Ovary (tissue), 9 donors: ENCODE measurements around the gene GARIN5A. TPM values are rescaled to one million over a fixed set of nuclear protein-coding genes. Genes with fewer than 3 reads are reported as not detected.
"Not testable (repeated sequence)": the region's sequence is repeated elsewhere in the genome, so short reads cannot be mapped to it uniquely, and the experiment has no call there.

ENCODE experiments used
- DNase-seq, 5 donors: peaks; one replicate each; pipeline ENCODE4 v3.0.0-alpha.2; 2019 to 2020
- H3K27ac ChIP-seq, 2 donors: fragments of 200-600 bp; one replicate each; pipeline versions ENCODE4 v1.5.1 to v1.8.0; 2019 to 2022
- H3K27me3 ChIP-seq: fragments of 200-600 bp; one replicate; pipeline ENCODE4 v1.8.0; 2022
- H3K36me3 ChIP-seq: fragments of 200-600 bp; sonication (generic); one replicate; pipeline ENCODE4 v1.5.1; 2019
- H3K4me1 ChIP-seq: one replicate; pipeline ENCODE4 v1.8.1; 2013; ENCODE audit warnings: mild to moderate bottlenecking, moderate library complexity; ENCODE audit not compliant: insufficient read depth
- H3K4me3 ChIP-seq: fragments of 200-600 bp; sonication (generic); one replicate; pipeline ENCODE4 v1.5.1; 2017
- H3K9me3 ChIP-seq, 2 donors: fragments of 200-600 bp in 1 of 2; sonication (generic) in 1 of 2; one replicate each; pipeline versions ENCODE4 v1.5.1 to v1.8.1; 2013 to 2019; ENCODE audit warnings: mild to moderate bottlenecking in 1 of 2, moderate library complexity in 1 of 2
- CTCF ChIP-seq, 3 donors: fragments of 450-650 bp in 2 of 3; fragments of 200-600 bp in 1 of 3; IDR thresholded peaks; one replicate each; pipeline versions ENCODE4 v1.5.1 to v1.8.0; 2016 to 2022; ENCODE audit warnings: antibody characterized with exemption in 3 of 3, mild to moderate bottlenecking in 1 of 3
- EP300 ChIP-seq: sonication (generic); formaldehyde crosslinking; IDR thresholded peaks from one replicate; pipeline ENCODE4 v1.6.1; 2017; ENCODE audit warnings: antibody characterized with exemption
- POLR2A ChIP-seq: fragments of 450-650 bp; IDR thresholded peaks from one replicate; pipeline ENCODE4 v1.6.1; 2017; ENCODE audit warnings: antibody characterized with exemption, mild to moderate bottlenecking, moderate library complexity
- WGBS, 3 donors: extraction: QIAGEN DNeasy Blood & Tissue Kit in 1 of 3; methylation state at CpG; one replicate each; pipeline versions ENCODE4 v1.1.5 to v1.1.7; 2013 to 2017; 5-methylcytosine and 5-hydroxymethylcytosine counted together
- intact Hi-C, 4 donors: fragments of 100-400 bp; cut with DNase I; formaldehyde crosslinking; loops; one replicate each; pipeline versions ENCODE4 v1.11.0 to v1.15.1; 2022 to 2023
- polyA plus RNA-seq, 2 donors: library from polyadenylated mRNA; stranded (reverse); fragments of 200-250 nt in 1 of 2; fragments of 350-450 nt in 1 of 2; fragmentation: Illumina TruSeq in 1 of 2; extraction: RNeasy Lipid Tissue Mini Kit (QIAGEN cat#74804) in 1 of 2; gene quantifications; one replicate each; pipeline ENCODE4 v1.2.3, GENCODE V29; 2013 to 2014
- total RNA-seq, 7 donors: library from RNA; depleted of rRNA in 2 of 7; stranded (reverse); fragments of >200 nt in 2 of 7; fragmentation: NEBNext Ultra II Directional in 3 of 7; extraction: Animal tissue kit (Norgen Biotek cat#: 25700) in 3 of 7; gene quantifications; one replicate each; pipeline versions ENCODE4 v1.1.0 to v1.2.4, GENCODE V29; 2016 to 2023
- donor health status: DM: no; HTN: no; CAD: no; lungs with moderate emphysema.
- donor health status: DM: no; HTN: no; CAD: no.
- donor health status: Bipolar disorder and iron deficiency.
- donor health status: DM: yes; HTN: yes; CAD: no.
- donor health status: DM: no; HTN: no; CAD: no.
- donor health status: DM: yes; HTN: yes; CAD: no.

The GARIN5A gene
- total and polyA plus RNA-seq, 9 donors, result 0.47 to 10.3 (median 3.3) TPM

- WGBS, 3 donors, result 11 to 17% (median 17%) methylated on average over 20 of the region's 20 CpGs
- H3K36me3 ChIP-seq, result no peaks in the 10 kb centered on the region
- DNase-seq, result no peak
- peak overlapping the region; percentile 90 for H3K4me3 ChIP-seq
- peak overlapping the region in 1 of 2 donors; percentile 61 for H3K27ac ChIP-seq
- intact Hi-C loops, result loop anchor here in 1 of 4 donors (5.0 kb wide), 1 partner anchor 100 kb away; the partner anchor contains the start of gene NR1H2
- H3K4me1 ChIP-seq, result peaks cover 15% of the 10 kb centered on the region
- no peaks in the 10 kb centered on the region for H3K9me3 ChIP-seq
- no peaks in the 10 kb centered on the region for H3K27me3 ChIP-seq
- TF ChIP-seq CTCF (IDR thresholded peaks at IDR 0.05), result no peak
- TF ChIP-seq POLR2A, result no peak
- TF ChIP-seq EP300, result no peak
Measured at GRCh38 chr19:50476907-50477238, 225 bp upstream of the GARIN5A start.

- WGBS, 3 donors, result 67 to 69% (median 67%) methylated on average over 27 to 29 of the region's 29 CpGs
- peak overlapping the region; percentile 60 to 73 for H3K27ac ChIP-seq
- intact Hi-C loops, result loop anchor here in 1 of 4 donors (5.0 kb wide), 1 partner anchor 98 kb away; the partner anchor contains the start of gene NR1H2
Measured at GRCh38 chr19:50475736-50476223, 868 bp downstream of the GARIN5A start.

DNA sequence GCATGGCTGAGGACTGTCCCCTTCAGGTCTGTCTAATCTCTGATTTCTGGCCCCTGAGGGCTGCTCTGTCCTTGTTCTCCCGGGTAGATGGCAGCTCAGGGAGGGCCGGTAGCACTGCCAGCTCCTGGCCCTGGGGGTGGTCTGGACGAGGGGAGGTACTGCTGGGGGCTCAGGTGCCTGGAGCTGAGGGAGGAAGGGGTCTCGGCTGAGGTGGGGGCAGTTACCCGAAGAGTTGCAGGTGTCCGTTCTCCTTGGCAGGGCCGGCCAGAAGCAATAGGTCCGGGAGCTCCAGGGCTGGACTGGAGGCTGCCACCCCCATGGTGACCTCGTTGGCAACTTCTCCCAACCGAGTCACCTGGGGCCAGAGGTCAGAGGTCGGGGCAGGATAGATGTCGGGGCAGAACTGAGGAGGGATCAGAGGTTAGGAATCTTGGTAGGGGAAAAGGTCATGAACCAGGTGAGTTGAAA is 1.5 kb downstream of the GARIN5A start:
- Histone ChIP-seq H3K36me3 (no peaks in the 10 kb centered on the region), H3K4me1 (peaks cover 15% of the 10 kb centered on the region), H3K27me3 (no peaks in the 10 kb centered on the region), H3K9me3 (no peaks in the 10 kb centered on the region), H3K27ac (no peak overlapping the region), H3K4me3 (no peak overlapping the region)
- peak in 4 of 5 donors; percentile 32 to 59 (median 55) for DNase-seq
- no peak for TF ChIP-seq EP300
- TF ChIP-seq CTCF (IDR thresholded peaks at IDR 0.05), result no peak
- no peak for TF ChIP-seq POLR2A
- intact Hi-C loops, result loop anchor here in 1 of 4 donors (5.0 kb wide), 1 partner anchor 98 kb away; the partner anchor contains the start of gene NR1H2
- 69 to 75% (median 74%) methylated on average over 12 of the region's 12 CpGs for WGBS, 3 donors

More at GRCh38 chr19:50475736-50476223, 868 bp downstream of the GARIN5A start:
- H3K36me3 ChIP-seq, result no peaks in the 10 kb centered on the region
- DNase-seq, result no peak
- no peak for TF ChIP-seq EP300
- no peak for TF ChIP-seq CTCF (IDR thresholded peaks at IDR 0.05)
- TF ChIP-seq POLR2A, result no peak
- peaks cover 15% of the 10 kb centered on the region for H3K4me1 ChIP-seq
- H3K4me3 ChIP-seq, result peak overlapping the region; percentile 90
- no peaks in the 10 kb centered on the region for H3K9me3 ChIP-seq
- no peaks in the 10 kb centered on the region for H3K27me3 ChIP-seq

DNA sequence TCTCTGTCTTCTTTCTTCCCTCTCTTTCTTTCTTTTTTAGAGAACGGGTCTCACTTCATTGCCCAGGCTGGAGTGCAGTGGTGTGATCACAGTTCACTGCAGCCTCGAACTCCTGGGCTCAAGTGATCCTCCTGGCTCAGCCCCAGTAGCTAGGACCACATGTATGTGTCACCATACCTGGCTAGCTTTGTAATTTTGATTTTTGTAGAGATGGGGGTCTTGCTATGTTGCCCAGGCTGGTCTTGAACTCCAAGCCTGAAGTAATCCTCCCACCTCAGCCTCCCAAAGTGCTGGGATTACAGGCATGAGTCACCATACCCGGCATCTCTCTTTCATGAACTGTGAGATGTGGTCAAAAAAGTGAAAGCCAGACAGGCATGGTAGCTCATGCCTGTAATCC is 3.3 kb downstream of the GARIN5A start:
- WGBS, 3 donors, result 50 to 74% (median 52%) methylated on average over 3 of the region's 3 CpGs
- intact Hi-C loops, H3K36me3 ChIP-seq, H3K27ac ChIP-seq, DNase-seq, H3K27me3 ChIP-seq, H3K4me3 ChIP-seq, H3K9me3 ChIP-seq: not testable (repeated sequence)
- peaks cover 12% of the 10 kb centered on the region for H3K4me1 ChIP-seq

- no peak for DNase-seq
- 85 to 87% (median 86%) methylated on average over 6 of the region's 6 CpGs for WGBS, 3 donors
- Histone ChIP-seq H3K27me3 (no peaks in the 10 kb centered on the region), H3K4me3 (no peak overlapping the region), H3K4me1 (no peaks in the 10 kb centered on the region), H3K9me3 (no peaks in the 10 kb centered on the region), H3K27ac (no peak overlapping the region), H3K36me3 (no peaks in the 10 kb centered on the region)
- no peak for TF ChIP-seq EP300
- TF ChIP-seq CTCF (IDR thresholded peaks at IDR 0.05), result no peak
- TF ChIP-seq POLR2A, result no peak
- intact Hi-C loops, result loop anchor here in 1 of 4 donors (10.0 kb wide), 1 partner anchor 104 kb away; the partner anchor contains the start of gene NAPSA
Measured at GRCh38 chr19:50468818-50469217, 7.8 kb downstream of the GARIN5A start.
